DND-41 (cell line): Measurements from ENCODE around the gene BRD9.

Experiments
- ATAC-seq: fragments of 200-7000 bp; cut with Tn5 transposase; 3 replicates; pipeline ENCODE4 v1.9.1; 2021; ENCODE audit warnings: low read depth; ENCODE audit not compliant: insufficient read depth
- DNase-seq: peaks from one replicate; pipeline ENCODE4 v3.0.0-alpha.2; 2020
- H2AFZ ChIP-seq: 2 replicates; pipeline ENCODE4 v1.6.0; 2012; ENCODE audit warnings: low read depth, low read length
- H3K27ac ChIP-seq: 2 replicates; pipeline ENCODE4 v1.5.1; 2012; ENCODE audit warnings: low read length, inconsistent platforms
- H3K27me3 ChIP-seq: fragments of 200-600 bp; sonication (generic); 2 replicates; pipeline ENCODE4 v1.6.0; 2012; ENCODE audit warnings: low read length, mild to moderate bottlenecking, inconsistent platforms; ENCODE audit not compliant: insufficient read depth, poor library complexity
- H3K36me3 ChIP-seq: 2 replicates; pipeline ENCODE4 v1.5.1; 2012; ENCODE audit warnings: low read length, inconsistent platforms; ENCODE audit not compliant: insufficient read depth
- H3K4me1 ChIP-seq: 2 replicates; pipeline ENCODE4 v1.5.1; 2012; ENCODE audit warnings: mild to moderate bottlenecking, low read length; ENCODE audit not compliant: insufficient read depth
- H3K4me2 ChIP-seq: 2 replicates; pipeline ENCODE4 v1.6.0; 2012; ENCODE audit warnings: mild to moderate bottlenecking, moderate library complexity, low read length, inconsistent platforms; ENCODE audit not compliant: insufficient read depth
- H3K4me3 ChIP-seq, 2 experiments: fragments of 200-600 bp in 1 of 2; shearing (Covaris generic) in 1 of 2; 2 replicates each; pipeline ENCODE4 v1.5.1; 2012 to 2016; ENCODE audit warnings: inconsistent platforms in 2 of 2, low read length in 2 of 2, mild to moderate bottlenecking in 2 of 2, low read depth in 1 of 2, moderate library complexity in 1 of 2
- H3K79me2 ChIP-seq: 2 replicates; pipeline ENCODE4 v1.6.0; 2012; ENCODE audit warnings: low read length, inconsistent platforms; ENCODE audit not compliant: insufficient read depth
- H3K9ac ChIP-seq: 2 replicates; pipeline ENCODE4 v1.6.0; 2012; ENCODE audit warnings: low read depth, mild to moderate bottlenecking, inconsistent platforms, low read length, moderate library complexity
- H3K9me3 ChIP-seq: 2 replicates; pipeline ENCODE4 v1.5.1; 2012; ENCODE audit warnings: low read length, moderate library complexity, mild to moderate bottlenecking, inconsistent platforms; ENCODE audit not compliant: insufficient read depth, severe bottlenecking
- H4K20me1 ChIP-seq: 2 replicates; pipeline ENCODE4 v1.6.0; 2012; ENCODE audit warnings: low read length; ENCODE audit not compliant: insufficient read depth
- CTCF ChIP-seq: IDR thresholded peaks from 2 replicates; pipeline ENCODE4 v1.5.1; 2012; ENCODE audit warnings: borderline replicate concordance, low read length, moderate library complexity, mild to moderate bottlenecking; ENCODE audit not compliant: poor library complexity, severe bottlenecking; ENCODE audit errors: extremely low read depth
- EZH2 ChIP-seq: IDR thresholded peaks from 3 replicates; pipeline ENCODE4 v1.6.1; 2012; ENCODE audit warnings: borderline replicate concordance, low read depth, mild to moderate bottlenecking, moderate library complexity, low read length, inconsistent platforms; ENCODE audit not compliant: severe bottlenecking

Gene BRD9

GRCh38 chr5:873328-873727 is 19.3 kb downstream of the BRD9 start:
- no peak for DNase-seq
- H2AFZ ChIP-seq: no peak overlapping the region
- H3K9me3 ChIP-seq: no peaks in the 10 kb centered on the region
- H3K27me3 ChIP-seq: no peaks in the 10 kb centered on the region
- H3K27ac ChIP-seq: no peak overlapping the region
- no peaks in the 10 kb centered on the region for H3K4me1 ChIP-seq
- no peak overlapping the region for H3K4me2 ChIP-seq
- peaks cover 38% of the 10 kb centered on the region for H4K20me1 ChIP-seq
- H3K79me2 ChIP-seq: peaks cover 6% of the 10 kb centered on the region; the same call in 1 of the 2 replicates
- peaks cover 98% of the 10 kb centered on the region for H3K36me3 ChIP-seq
- no peak for TF ChIP-seq CTCF
- TF ChIP-seq EZH2: no peak
- no peak overlapping the region for H3K4me3 ChIP-seq
- no peak overlapping the region for H3K9ac ChIP-seq
- ATAC-seq: no peak

- peaks cover 98% of the 10 kb centered on the region for H3K36me3 ChIP-seq
- no peaks in the 10 kb centered on the region for H3K9me3 ChIP-seq
- no peak overlapping the region for H3K9ac ChIP-seq
- no peak overlapping the region for H3K4me2 ChIP-seq
- H3K27ac ChIP-seq: no peak overlapping the region
- DNase-seq: no peak
- ATAC-seq: no peak
- H3K27me3 ChIP-seq: no peaks in the 10 kb centered on the region
- peaks cover 2% of the 10 kb centered on the region; the same call in 1 of the 2 replicates for H3K79me2 ChIP-seq
- H2AFZ ChIP-seq: no peak overlapping the region
- peaks cover 34% of the 10 kb centered on the region for H4K20me1 ChIP-seq
- H3K4me1 ChIP-seq: no peaks in the 10 kb centered on the region
- TF ChIP-seq CTCF (no peak), EZH2 (no peak)
- H3K4me3 ChIP-seq: no peak overlapping the region
Measured at GRCh38 chr5:872301-872700, 20.3 kb downstream of the BRD9 start.

- peaks cover 31% of the 10 kb centered on the region for H4K20me1 ChIP-seq
- no peak overlapping the region for H3K9ac ChIP-seq
Measured at GRCh38 chr5:871596-872298, 20.9 kb downstream of the BRD9 start.

More at GRCh38 chr5:871596-872298, 20.9 kb downstream of the BRD9 start:
- ATAC-seq: no peak
- no peaks in the 10 kb centered on the region for H3K9me3 ChIP-seq
- no peak overlapping the region for H2AFZ ChIP-seq
- no peak for TF ChIP-seq CTCF
- no peak for TF ChIP-seq EZH2
- H3K27me3 ChIP-seq: no peaks in the 10 kb centered on the region
- no peak overlapping the region for H3K27ac ChIP-seq
- peaks cover 2% of the 10 kb centered on the region; the same call in 1 of the 2 replicates for H3K79me2 ChIP-seq
- H3K36me3 ChIP-seq: peaks cover 98% of the 10 kb centered on the region
- no peak overlapping the region for H3K4me2 ChIP-seq
- no peak overlapping the region for H3K4me3 ChIP-seq
- no peak for DNase-seq
- H3K4me1 ChIP-seq: no peaks in the 10 kb centered on the region
